Spleen (tissue), 11 donors: ENCODE measurements around the gene STXBP6. TPM values are rescaled to one million over a fixed set of nuclear protein-coding genes. Genes with fewer than 3 reads are reported as not detected.

Experiments
- DNase-seq: peaks from one replicate; pipeline ENCODE4 v3.0.0-alpha.2; 2020
- H3K27ac ChIP-seq, 8 donors: fragments of 200-600 bp; sonication (generic) in 7 of 8; 1 replicate in 4 of 8; 2 replicates in 4 of 8; pipeline versions ENCODE4 v1.5.0 to v1.8.0; 2016 to 2021; ENCODE audit warnings: inconsistent platforms in 4 of 8, mild to moderate bottlenecking in 4 of 8, moderate library complexity in 1 of 8
- H3K27me3 ChIP-seq, 7 donors: fragments of 200-600 bp; sonication (generic) in 6 of 7; replicated peaks in 1 of 7; 1 replicate in 4 of 7; 2 replicates in 3 of 7; pipeline versions ENCODE4 v1.5.0 to v1.8.0; 2016 to 2021; ENCODE audit warnings: inconsistent platforms in 3 of 7, mild to moderate bottlenecking in 1 of 7
- H3K36me3 ChIP-seq, 6 donors: fragments of 200-600 bp; sonication (generic) in 5 of 6; 1 replicate in 4 of 6; 2 replicates in 2 of 6; pipeline versions ENCODE4 v1.5.0 to v1.8.0; 2016 to 2021; ENCODE audit warnings: inconsistent platforms in 2 of 6
- H3K4me1 ChIP-seq, 6 donors: fragments of 200-600 bp; sonication (generic) in 5 of 6; 1 replicate in 3 of 6; 2 replicates in 3 of 6; pipeline versions ENCODE4 v1.5.0 to v1.8.0; 2016 to 2021; ENCODE audit warnings: inconsistent platforms in 3 of 6
- H3K4me3 ChIP-seq, 8 donors: fragments of 200-600 bp; sonication (generic) in 7 of 8; 1 replicate in 4 of 8; 2 replicates in 4 of 8; pipeline versions ENCODE4 v1.5.0 to v1.8.0; 2016 to 2021; ENCODE audit warnings: inconsistent platforms in 4 of 8, mild to moderate bottlenecking in 4 of 8, moderate library complexity in 2 of 8
- H3K9me3 ChIP-seq, 8 donors: fragments of 200-600 bp; sonication (generic) in 7 of 8; 1 replicate in 4 of 8; 2 replicates in 4 of 8; pipeline versions ENCODE4 v1.5.0 to v1.8.0; 2016 to 2021; ENCODE audit warnings: inconsistent platforms in 4 of 8
- CTCF ChIP-seq, 11 experiments: fragments of 200-600 bp in 7 of 11; fragments of 450-650 bp in 4 of 11; sonication (generic) in 4 of 11; IDR thresholded peaks in 8 of 11; conservative IDR thresholded peaks in 3 of 11; 1 replicate in 7 of 11; 2 replicates in 4 of 11; pipeline versions ENCODE4 v1.4.0 to v1.8.0; 2016 to 2021; ENCODE audit warnings: antibody characterized with exemption in 11 of 11, inconsistent platforms in 4 of 11, mild to moderate bottlenecking in 1 of 11
- POLR2A ChIP-seq, 3 donors: fragments of 450-650 bp; IDR thresholded peaks; one replicate each; pipeline ENCODE4 v1.5.1; 2017; ENCODE audit warnings: antibody characterized with exemption in 3 of 3, mild to moderate bottlenecking in 1 of 3
- POLR2AphosphoS5 ChIP-seq, 3 donors: sonication (generic); formaldehyde crosslinking; IDR thresholded peaks; one replicate each; pipeline ENCODE4 v1.5.1; 2017; ENCODE audit warnings: antibody characterized with exemption in 3 of 3
- WGBS, 5 donors: extraction: QIAGEN DNeasy Blood & Tissue Kit in 3 of 5; methylation state at CpG; one replicate each; pipeline versions ENCODE4 v1.1.5 to v1.1.7; 2013 to 2018; 5-methylcytosine and 5-hydroxymethylcytosine counted together
- intact Hi-C: fragments of 100-400 bp; cut with DNase I; formaldehyde crosslinking; loops from one replicate; pipeline ENCODE4 v1.15.0; 2023; ENCODE audit warnings: low total_unique reads
- polyA plus RNA-seq, 3 donors: library from polyadenylated mRNA; stranded (reverse); fragments of 200-250 nt; gene quantifications; one replicate each; pipeline ENCODE4 v1.2.1, GENCODE V29; 2013
- total RNA-seq, 7 donors: library from RNA; depleted of rRNA in 3 of 7; stranded (reverse); fragments of >200 nt in 3 of 7; fragmentation: NEBNext Ultra II Directional in 4 of 7; extraction: Animal tissue kit (Norgen Biotek cat#: 25700) in 4 of 7; gene quantifications; one replicate each; pipeline versions ENCODE4 v1.1.0 to v1.2.1, GENCODE V29; 2016 to 2021
- donor health status: healthy with polysubstance abuse.
- donor health status: DM: no; HTN: no; CAD: no; lungs with moderate emphysema.
- donor health status: DM: no; HTN: no; CAD: no.
- donor health status: Bipolar disorder and iron deficiency.
- donor health status: healthy.
- donor health status: DM: no; HTN: no; CAD: no.
- donor health status: DM: yes; HTN: yes; CAD: no.

Gene STXBP6
- total and polyA plus RNA-seq, 10 donors: 0.76 to 1.4 (median 0.87) TPM

DNA sequence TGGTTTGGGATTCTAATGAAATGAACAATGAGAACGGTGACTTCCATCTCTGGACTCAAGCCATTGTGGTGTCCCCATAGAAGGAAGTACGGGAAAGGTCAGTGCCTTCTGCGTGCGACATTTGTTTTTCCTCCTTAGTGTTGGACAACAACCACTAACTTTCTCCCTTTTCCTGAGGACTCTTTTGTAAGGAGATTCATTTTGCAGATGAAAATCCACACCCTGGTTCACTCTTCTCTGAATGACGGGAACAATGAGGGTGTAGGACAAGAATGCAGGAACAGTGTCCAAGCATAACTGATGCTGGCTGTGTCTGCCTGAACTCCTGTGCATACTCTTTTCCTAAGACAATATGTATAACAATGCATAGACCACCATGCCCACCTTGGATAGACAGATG, 176.4 kb downstream of the STXBP6 start:
- no peak overlapping the region for H3K27ac ChIP-seq
- H3K4me1 ChIP-seq: peaks cover 0 to 13% (median 3%) of the 10 kb centered on the region in 6 donors
- TF ChIP-seq POLR2AphosphoS5 (IDR thresholded peaks at IDR 0.05): no peak
- TF ChIP-seq CTCF (IDR thresholded peaks at IDR 0.05 in 8 of 11, conservative IDR thresholded peaks at IDR 0.05 in 3 of 11): no peak
- TF ChIP-seq POLR2A (IDR thresholded peaks at IDR 0.05): no peak
- peaks cover 0 to 10% (median 0%) of the 10 kb centered on the region in 7 donors for H3K27me3 ChIP-seq
- H3K36me3 ChIP-seq: no peaks in the 10 kb centered on the region
- H3K4me3 ChIP-seq: no peak overlapping the region
- no peaks in the 10 kb centered on the region for H3K9me3 ChIP-seq
- no peak for DNase-seq
- WGBS, 5 donors: 76 to 89% (median 85%) methylated on average over 5 of the region's 5 CpGs
- intact Hi-C loops: no loop called here

DNA sequence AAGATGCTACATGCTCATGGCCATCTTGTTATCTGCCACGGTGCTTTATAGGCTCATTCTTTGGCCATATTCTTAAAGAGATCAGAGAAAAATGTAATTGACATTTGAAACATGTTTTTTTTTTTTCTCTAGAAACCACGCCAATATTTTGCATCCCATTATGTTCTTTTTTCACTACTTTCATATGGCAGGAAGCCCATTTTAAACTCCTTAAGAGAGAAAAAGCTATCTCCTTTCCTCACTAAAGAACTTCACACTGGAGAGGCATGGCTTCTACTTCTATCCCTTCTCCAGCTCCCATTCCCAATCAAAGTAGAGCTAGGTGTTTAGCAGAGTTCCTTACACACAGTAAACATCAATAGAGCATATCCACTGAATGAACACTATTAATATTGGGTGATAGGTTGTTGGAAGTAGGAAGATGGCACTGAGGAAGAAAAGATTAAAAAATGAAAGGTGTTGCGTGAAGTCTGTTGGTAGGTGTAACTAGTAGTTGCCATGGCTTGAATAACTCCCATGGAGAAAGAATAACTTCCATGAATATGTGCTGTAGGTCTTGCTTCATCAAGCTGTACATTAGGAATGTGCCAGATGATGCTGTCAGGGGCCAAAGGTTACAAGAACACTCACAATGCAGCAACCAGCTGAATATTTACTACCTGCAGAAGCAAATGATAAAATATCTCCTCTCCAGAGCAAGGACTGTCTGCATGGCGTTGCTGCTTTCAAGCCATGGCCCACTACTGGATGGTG, 178.8 kb downstream of the STXBP6 start:
- TF ChIP-seq POLR2AphosphoS5 (IDR thresholded peaks at IDR 0.05): no peak
- no peak for TF ChIP-seq POLR2A (IDR thresholded peaks at IDR 0.05)
- TF ChIP-seq CTCF (IDR thresholded peaks at IDR 0.05 in 8 of 11, conservative IDR thresholded peaks at IDR 0.05 in 3 of 11): no peak
- Histone ChIP-seq H3K4me1 (peaks cover 0 to 6% (median 1%) of the 10 kb centered on the region in 6 donors), H3K4me3 (no peak overlapping the region), H3K9me3 (no peaks in the 10 kb centered on the region), H3K36me3 (no peaks in the 10 kb centered on the region), H3K27me3 (peaks cover 0 to 10% (median 0%) of the 10 kb centered on the region in 7 donors), H3K27ac (no peak overlapping the region)
- no peak for DNase-seq
- WGBS, 5 donors: 70 to 92% (median 79%) methylated on average over 4 of the region's 4 CpGs
- intact Hi-C loops: no loop called here

- no peak for DNase-seq
- H3K27me3 ChIP-seq: no peaks in the 10 kb centered on the region
- H3K9me3 ChIP-seq: no peaks in the 10 kb centered on the region
- H3K36me3 ChIP-seq: no peaks in the 10 kb centered on the region
- no peak overlapping the region for H3K4me3 ChIP-seq
- intact Hi-C loops: no loop called here
- no peaks in the 10 kb centered on the region for H3K4me1 ChIP-seq
- H3K27ac ChIP-seq: no peak overlapping the region
- TF ChIP-seq POLR2A (IDR thresholded peaks at IDR 0.05) (no peak), POLR2AphosphoS5 (IDR thresholded peaks at IDR 0.05) (no peak), CTCF (IDR thresholded peaks at IDR 0.05 in 8 of 11, conservative IDR thresholded peaks at IDR 0.05 in 3 of 11) (no peak)
- WGBS, 5 donors: 88 to 100% (median 89%) methylated on average over 2 of the region's 2 CpGs
Measured at GRCh38 chr14:24868389-24868788, 181.6 kb downstream of the STXBP6 start.

- no peak overlapping the region for H3K4me3 ChIP-seq
- no peaks in the 10 kb centered on the region for H3K4me1 ChIP-seq
- intact Hi-C loops: no loop called here
- H3K36me3 ChIP-seq: no peaks in the 10 kb centered on the region
- no peak for DNase-seq
- WGBS, 5 donors: 90 to 97% (median 92%) methylated on average over 1 of the region's 1 CpG
- no peaks in the 10 kb centered on the region for H3K9me3 ChIP-seq
- H3K27ac ChIP-seq: no peak overlapping the region
- TF ChIP-seq POLR2AphosphoS5 (IDR thresholded peaks at IDR 0.05) (no peak), CTCF (IDR thresholded peaks at IDR 0.05 in 8 of 11, conservative IDR thresholded peaks at IDR 0.05 in 3 of 11) (no peak), POLR2A (IDR thresholded peaks at IDR 0.05) (no peak)
- H3K27me3 ChIP-seq: peaks cover 0 to 4% (median 0%) of the 10 kb centered on the region in 7 donors
Measured at GRCh38 chr14:24866067-24866639, 183.8 kb downstream of the STXBP6 start.
